GM18502 (cell line): ENCODE data around the gene KRTAP10-9.
"Not testable (repeated sequence)": the region's sequence is repeated elsewhere in the genome, so short reads cannot be mapped to it uniquely, and the experiment has no call there.

ENCODE experiments used
- ATAC-seq: cut with Tn5 transposase; IDR thresholded peaks from one replicate; pipeline ENCODE4 v1.9.1; 2021; ENCODE audit warnings: mild to moderate bottlenecking; ENCODE audit not compliant: unreplicated experiment, poor library complexity

Gene KRTAP10-9

DNA sequence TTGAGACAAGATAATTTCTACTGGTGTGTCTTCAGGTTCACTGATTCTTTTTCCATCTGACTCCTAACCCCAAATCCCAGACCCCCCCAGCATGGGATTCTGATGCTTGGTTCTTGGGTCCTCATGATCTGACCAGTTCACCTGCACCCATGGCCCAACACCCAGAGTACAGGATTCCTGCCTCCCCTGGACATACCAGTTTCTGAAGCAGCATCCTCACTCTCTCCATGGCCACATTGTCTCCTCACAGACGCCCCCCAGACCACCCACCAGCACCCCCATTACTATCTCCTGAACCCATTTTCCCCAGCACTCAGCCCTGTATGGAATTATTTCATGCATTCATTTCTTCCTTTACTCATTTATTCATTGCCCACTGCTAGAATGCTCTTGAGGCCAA, 30.0 kb downstream of the KRTAP10-9 start:
- no peak for ATAC-seq

DNA sequence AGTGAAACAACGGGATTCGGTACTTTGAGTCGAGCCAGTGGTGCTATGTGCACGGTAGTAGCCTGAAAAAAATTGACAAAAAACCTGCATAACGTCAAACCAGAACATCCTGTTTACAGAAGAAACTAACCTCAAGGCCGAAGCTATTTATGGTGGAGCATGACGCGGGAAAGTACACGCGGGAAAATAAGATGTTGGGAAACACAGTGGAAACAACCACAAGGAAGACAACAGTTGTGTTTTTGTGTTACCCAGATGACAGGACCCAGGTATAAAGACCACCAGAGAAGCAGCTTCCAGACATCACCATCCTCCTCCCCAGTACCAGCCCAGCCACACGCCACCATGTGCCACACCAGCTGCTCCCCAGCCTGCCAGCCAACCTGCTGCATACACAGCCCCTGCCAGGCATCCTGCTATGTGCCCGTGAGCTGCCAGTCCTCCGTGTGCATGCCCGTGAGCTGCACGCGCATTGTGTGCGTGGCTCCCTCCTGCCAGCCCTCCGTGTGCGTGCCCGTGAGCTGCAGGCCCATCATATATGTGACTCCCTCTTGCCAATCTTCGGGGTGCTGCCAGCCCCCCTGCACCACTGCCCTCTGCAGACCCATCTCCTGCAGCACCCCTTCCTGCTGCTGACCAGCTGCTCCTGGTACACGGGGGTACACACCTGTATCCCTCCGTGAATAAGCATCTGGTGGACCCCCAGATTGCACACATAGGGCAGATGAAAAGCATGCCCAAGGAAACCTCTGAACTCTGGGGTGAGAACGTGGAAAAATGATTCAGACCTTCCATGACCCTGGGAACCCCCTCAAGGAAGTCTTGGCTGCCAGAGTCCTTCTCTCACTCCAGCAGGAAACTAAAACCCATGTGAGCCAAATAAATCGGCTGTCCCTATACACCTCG, 31.0 kb downstream of the KRTAP10-9 start, which contains the start of gene KRTAP12-3:
Gene KRTAP12-3, plus strand, starts transcription at position 298 of the 906 bp plus-strand sequence. Its CDS starts 48 bp downstream, at position 346.
- ATAC-seq, result no peak

DNA sequence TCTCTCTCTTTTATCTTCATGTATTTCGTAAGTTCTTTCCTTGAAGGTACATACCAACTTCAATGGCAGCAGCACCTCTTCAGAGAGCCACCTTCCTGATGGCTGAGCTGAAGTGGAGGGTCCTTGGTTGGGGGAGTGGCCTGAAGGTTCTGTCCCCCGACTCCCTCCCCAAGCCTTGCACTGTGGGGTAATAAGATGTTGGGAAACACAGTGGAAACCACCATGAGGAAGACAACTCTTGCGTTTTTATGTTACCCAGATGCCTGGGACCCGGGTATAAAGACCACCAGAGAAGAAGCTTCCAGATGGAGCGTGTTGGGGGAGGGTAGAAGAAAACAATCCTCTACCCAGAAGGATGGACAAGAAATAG, 31.6 kb downstream of the KRTAP10-9 start:
- no peak for ATAC-seq

DNA sequence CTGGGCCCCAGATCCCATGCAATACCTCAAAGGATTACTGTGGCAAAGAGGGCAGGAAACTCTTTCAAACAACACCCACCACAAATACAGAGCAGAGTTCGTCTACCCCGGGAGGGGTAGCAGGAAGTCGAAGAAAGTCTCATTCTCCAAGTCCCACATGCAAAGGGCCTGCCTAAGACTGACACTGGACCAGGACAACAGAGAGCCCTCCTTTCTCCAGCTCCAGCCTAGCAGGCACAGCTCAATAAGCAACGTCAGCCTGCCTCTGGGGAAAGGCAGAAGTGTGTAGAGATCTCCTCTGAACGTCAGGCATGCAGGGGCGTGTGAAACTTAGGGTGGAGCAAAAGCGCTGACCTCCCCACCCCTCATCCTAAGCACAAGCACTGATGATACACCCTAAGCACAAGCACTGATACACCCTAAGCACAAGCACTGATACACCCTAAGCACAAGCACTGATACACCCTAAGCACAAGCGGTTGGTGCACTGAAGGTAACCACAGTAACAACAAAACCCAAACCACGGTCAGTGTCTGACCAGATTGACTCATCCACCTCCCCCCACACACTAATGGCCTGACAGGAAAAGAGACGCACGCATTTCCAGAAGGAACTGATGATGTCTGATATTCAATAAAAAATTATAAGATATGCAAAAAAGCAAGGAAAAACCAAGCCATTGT, 32.2 kb downstream of the KRTAP10-9 start:
- ATAC-seq, result no peak

DNA sequence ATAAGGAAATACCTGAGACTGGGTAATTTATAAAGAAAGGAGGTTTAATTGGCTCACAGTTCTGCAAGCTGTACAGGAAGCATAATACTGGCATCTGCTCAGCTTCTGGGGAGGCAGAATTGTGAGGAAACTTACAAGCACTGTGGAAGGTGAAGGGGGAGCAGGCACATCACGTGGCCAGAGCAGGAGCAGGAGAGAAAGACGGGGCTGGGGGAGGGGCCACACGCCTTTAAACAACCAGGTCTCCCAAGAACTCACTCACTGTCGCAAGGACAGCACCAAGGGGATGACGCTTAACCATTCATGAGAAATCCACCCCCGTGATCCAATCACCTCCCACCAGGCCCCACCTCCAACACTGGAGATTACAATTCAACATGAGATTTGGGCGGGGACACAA, 34.7 kb downstream of the KRTAP10-9 start:
- ATAC-seq, result not testable (repeated sequence)

DNA sequence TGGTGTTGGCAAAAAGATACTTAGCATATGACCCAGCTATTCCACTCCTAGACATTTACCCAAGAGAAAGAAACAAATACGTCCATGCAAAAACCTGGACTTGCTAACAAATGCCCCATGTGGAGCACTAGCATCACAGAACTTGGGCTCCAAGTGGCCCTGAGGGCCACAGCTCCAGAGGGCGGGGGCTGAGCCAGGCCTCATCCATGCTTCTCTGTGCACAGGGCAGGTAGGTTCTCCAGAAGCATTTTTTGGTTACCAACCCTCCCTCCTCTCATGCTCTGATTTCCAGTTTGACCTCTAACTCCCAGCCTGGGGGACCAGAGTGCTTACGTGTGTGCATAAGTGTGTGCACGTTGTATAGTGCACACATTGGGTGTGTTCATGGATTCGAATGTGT, 37.8 kb downstream of the KRTAP10-9 start:
- no peak for ATAC-seq

DNA sequence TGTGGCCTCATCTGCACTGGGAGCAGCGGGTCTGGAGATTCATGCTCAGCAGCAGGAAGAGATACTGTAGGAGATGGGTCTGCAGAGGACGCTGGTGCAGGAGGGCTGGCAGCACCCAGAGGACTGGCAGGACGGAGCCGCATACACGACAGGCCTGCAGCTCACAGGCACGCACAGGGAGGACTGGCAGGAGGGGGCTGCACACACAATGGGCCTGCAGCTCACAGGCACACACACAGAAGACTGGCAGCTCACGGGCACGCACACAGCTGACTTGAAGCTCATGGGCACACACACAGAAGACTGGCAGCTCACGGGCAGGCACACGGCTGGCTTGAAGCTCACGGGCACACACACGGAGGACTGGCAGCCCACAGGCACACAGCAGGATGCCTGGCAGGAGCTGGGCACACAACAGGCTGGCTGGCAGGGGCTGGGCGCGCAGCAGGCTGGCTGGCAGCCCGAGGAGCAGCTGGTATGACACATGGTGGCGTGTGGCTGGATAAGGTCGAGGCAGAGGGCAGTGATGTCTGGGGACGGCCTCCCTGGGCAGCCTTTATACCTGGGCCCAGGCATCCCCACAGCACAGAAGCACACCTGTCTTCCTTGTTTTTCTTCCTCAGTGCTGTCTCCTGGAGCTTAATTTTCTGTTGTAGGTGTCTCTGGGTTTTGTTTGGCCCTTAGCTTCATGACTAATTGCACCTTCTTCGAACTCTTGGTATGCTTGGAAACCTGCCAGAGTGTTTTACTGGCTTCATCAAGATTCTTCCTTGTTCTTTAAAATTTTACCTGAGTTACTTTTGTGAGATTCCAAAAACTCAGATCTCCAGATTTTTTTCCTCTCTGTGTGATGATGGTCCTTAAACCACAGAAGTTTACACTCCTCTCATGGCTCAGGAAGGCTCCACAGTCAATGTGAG, 39.8 kb downstream of the KRTAP10-9 start, which contains the start of gene KRTAP12-2:
Gene KRTAP12-2, minus strand, starts transcription at position 527 of the 920 bp plus-strand sequence. Its CDS starts 41 bp downstream, at position 486.
- ATAC-seq, result no peak

DNA sequence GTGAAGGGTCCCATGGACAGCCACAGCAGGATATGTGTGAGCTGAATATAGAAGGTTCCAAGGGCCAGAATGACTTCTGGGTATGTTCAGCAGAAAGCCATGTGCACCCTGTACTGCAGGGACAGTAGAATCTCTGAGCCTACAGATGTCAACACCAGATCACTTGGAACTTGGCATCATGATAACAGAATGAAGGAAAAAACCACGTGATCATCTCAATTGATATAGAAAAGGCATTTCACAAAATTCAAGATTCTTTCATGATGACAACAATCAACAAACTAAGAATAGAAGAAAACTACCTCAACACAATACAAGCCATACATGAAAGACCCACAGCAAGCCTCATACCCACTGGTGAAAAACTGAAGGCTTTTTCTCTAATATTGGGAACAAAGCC, 40.7 kb downstream of the KRTAP10-9 start:
- ATAC-seq, result no peak

DNA sequence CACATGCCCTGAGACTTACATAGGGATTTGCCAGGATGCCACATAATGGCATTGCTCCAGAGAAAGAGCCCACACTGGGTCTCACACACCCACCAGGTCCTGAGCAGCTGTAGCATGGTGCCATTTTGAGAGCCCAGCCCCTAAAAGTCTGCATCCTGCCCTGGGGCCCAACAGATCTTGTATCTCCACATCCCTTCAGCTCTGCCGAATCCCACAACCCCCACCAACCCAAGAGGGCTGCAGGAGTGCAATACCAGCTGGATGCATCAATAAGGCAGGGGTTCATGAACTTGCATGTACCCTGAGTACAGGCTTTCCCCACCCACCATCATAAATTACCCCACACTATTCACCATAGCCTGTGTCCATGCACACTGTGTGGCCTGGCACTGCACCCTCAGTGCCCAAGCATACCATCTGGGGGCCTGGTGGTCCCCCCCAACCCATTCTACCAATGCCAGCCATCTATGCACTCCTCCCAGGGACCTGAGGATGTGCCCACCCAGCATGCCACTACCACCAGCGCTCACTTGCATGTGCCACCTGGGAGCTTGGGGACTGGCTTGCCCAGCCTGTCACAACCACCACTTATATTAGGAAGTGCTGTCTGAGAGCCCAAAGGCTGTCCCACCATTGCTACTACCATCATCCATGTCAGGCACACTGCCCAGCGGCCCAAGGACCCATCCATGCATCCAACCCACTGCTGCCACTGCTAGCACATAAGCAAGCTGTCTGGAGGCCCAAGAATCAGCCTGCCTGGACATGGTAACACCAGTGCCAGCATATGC, 43.9 kb downstream of the KRTAP10-9 start:
- ATAC-seq, result no peak

DNA sequence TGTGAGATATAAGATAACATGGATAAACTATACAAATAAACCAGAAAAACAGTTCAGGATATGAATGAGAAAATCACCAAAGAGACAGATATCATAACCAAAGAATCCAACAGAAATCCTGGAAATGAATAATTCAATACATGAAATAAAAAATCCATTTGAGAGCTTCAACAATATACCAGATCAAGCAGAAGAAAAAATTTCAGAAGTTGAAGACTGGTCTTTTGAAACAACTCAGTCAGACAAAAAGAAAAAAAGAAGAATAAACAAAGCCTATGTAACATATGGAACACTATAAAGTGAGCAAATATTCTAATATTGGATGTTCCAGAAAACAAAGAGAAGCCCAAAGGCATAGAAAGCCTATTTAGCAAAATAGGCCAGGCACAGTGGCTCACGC, 45.0 kb downstream of the KRTAP10-9 start:
- no peak for ATAC-seq

DNA sequence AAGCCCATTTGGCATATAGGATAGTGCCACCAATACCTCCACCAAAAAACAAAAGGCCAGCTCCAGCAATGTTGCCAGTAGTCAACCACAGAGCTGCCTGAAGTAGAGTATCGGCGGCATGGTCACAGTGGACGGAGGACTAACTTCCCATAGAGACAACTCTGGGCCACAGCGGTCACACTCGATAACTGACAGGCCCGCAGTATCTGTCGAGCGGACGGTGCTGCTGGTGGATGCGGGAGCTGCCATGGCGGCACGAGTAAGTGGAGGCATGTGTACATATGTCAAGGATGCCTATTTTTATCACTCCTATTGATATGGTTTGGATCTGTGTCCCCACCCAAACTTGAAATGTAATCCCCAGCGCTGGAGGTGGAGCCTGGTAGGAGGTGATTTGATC, 51.0 kb downstream of the KRTAP10-9 start:
- no peak for ATAC-seq
